Liver (tissue), 9 donors: ENCODE data around the gene FKBP14. TPM values are rescaled to one million over a fixed set of nuclear protein-coding genes. Genes with fewer than 3 reads are reported as not detected.

Source experiments
- DNase-seq: peaks from one replicate; pipeline ENCODE4 v3.0.0-alpha.2; 2017; ENCODE audit warnings: low spot score
- H3K27ac ChIP-seq, 2 donors: one replicate each; pipeline ENCODE4 v1.7.0; 2013; ENCODE audit warnings: inconsistent platforms in 2 of 2, low read length in 2 of 2, control low read depth in 1 of 2, low read depth in 1 of 2, mild to moderate bottlenecking in 1 of 2
- H3K27me3 ChIP-seq, 4 donors: one replicate each; pipeline versions ENCODE4 v1.6.1 to v1.7.0; 2013; ENCODE audit warnings: low read length in 3 of 4, inconsistent platforms in 1 of 4, mild to moderate bottlenecking in 1 of 4, moderate library complexity in 1 of 4; ENCODE audit not compliant: control insufficient read depth in 4 of 4, insufficient read depth in 4 of 4
- H3K36me3 ChIP-seq, 4 donors: one replicate each; pipeline versions ENCODE4 v1.6.1 to v1.7.0; 2013; ENCODE audit warnings: low read length in 3 of 4, mild to moderate bottlenecking in 3 of 4, low read depth in 1 of 4, moderate library complexity in 1 of 4; ENCODE audit not compliant: control insufficient read depth in 4 of 4, insufficient read depth in 3 of 4
- H3K4me1 ChIP-seq, 4 donors: one replicate each; pipeline versions ENCODE4 v1.6.1 to v1.7.0; 2013; ENCODE audit warnings: low read length in 3 of 4, mild to moderate bottlenecking in 3 of 4, moderate library complexity in 1 of 4; ENCODE audit not compliant: control insufficient read depth in 4 of 4, insufficient read depth in 4 of 4
- H3K4me3 ChIP-seq, 3 donors: one replicate each; pipeline versions ENCODE4 v1.6.1 to v1.7.0; 2013; ENCODE audit warnings: low read length in 3 of 3, control low read depth in 1 of 3, low read depth in 1 of 3, mild to moderate bottlenecking in 1 of 3
- H3K9ac ChIP-seq, 2 donors: one replicate each; pipeline ENCODE4 v1.7.0; 2013; ENCODE audit warnings: low read length in 2 of 2, mild to moderate bottlenecking in 2 of 2, moderate library complexity in 2 of 2, control low read depth in 1 of 2, low read depth in 1 of 2
- H3K9me3 ChIP-seq, 4 donors: one replicate each; pipeline versions ENCODE4 v1.6.1 to v1.7.0; 2013; ENCODE audit warnings: low read length in 3 of 4; ENCODE audit not compliant: control insufficient read depth in 4 of 4
- ATF3 ChIP-seq: IDR thresholded peaks from 2 replicates; pipeline ENCODE4 v1.6.1; 2016; ENCODE audit warnings: antibody characterized with exemption
- CTCF ChIP-seq: fragments of 150-350 bp; IDR thresholded peaks from 2 replicates; pipeline ENCODE4 v1.5.1; 2017; ENCODE audit warnings: improper control_type of control experiment, low read depth, low read length; ENCODE audit not compliant: missing input control
- EGR1 ChIP-seq, 2 donors: IDR thresholded peaks; 2 replicates each; pipeline ENCODE4 v1.6.1; 2016 to 2018; ENCODE audit warnings: antibody characterized with exemption in 2 of 2, low read depth in 2 of 2
- FOXA1 ChIP-seq: IDR thresholded peaks from 2 replicates; pipeline ENCODE4 v1.6.1; 2016; ENCODE audit warnings: antibody characterized with exemption
- FOXA2 ChIP-seq: IDR thresholded peaks from 2 replicates; pipeline ENCODE4 v1.6.1; 2016; ENCODE audit warnings: antibody characterized with exemption
- GABPA ChIP-seq, 2 donors: IDR thresholded peaks in 1 of 2; conservative IDR thresholded peaks in 1 of 2; 2 replicates each; pipeline ENCODE4 v1.6.1; 2016; ENCODE audit warnings: antibody characterized with exemption in 2 of 2, mild to moderate bottlenecking in 1 of 2, moderate library complexity in 1 of 2
- HNF4A ChIP-seq, 2 donors: conservative IDR thresholded peaks; 2 replicates each; pipeline ENCODE4 v1.6.1; 2016; ENCODE audit warnings: antibody characterized with exemption in 2 of 2, mild to moderate bottlenecking in 2 of 2
- HNF4G ChIP-seq: IDR thresholded peaks from 2 replicates; pipeline ENCODE4 v1.6.1; 2016; ENCODE audit warnings: antibody characterized with exemption
- JUND ChIP-seq, 2 donors: IDR thresholded peaks; 2 replicates each; pipeline ENCODE4 v1.6.1; 2016; ENCODE audit warnings: antibody characterized with exemption in 2 of 2
- NR2F2 ChIP-seq: IDR thresholded peaks from 2 replicates; pipeline ENCODE4 v1.6.1; 2016; ENCODE audit warnings: antibody characterized with exemption
- RAD21 ChIP-seq, 2 donors: IDR thresholded peaks; 2 replicates each; pipeline ENCODE4 v1.6.1; 2016; ENCODE audit warnings: antibody characterized with exemption in 2 of 2, mild to moderate bottlenecking in 2 of 2
- RXRA ChIP-seq, 2 donors: IDR thresholded peaks; 2 replicates each; pipeline ENCODE4 v1.6.1; 2017 to 2018; ENCODE audit warnings: antibody characterized with exemption in 2 of 2, mild to moderate bottlenecking in 1 of 2
- SP1 ChIP-seq: IDR thresholded peaks from 2 replicates; pipeline ENCODE4 v1.6.1; 2018; ENCODE audit warnings: antibody characterized with exemption, mild to moderate bottlenecking
- TAF1 ChIP-seq: conservative IDR thresholded peaks from 2 replicates; pipeline ENCODE4 v1.6.1; 2016; ENCODE audit warnings: antibody characterized with exemption, mild to moderate bottlenecking
- YY1 ChIP-seq: IDR thresholded peaks from 2 replicates; pipeline ENCODE4 v1.6.1; 2016; ENCODE audit warnings: antibody characterized with exemption, mild to moderate bottlenecking
- WGBS: extraction: QIAGEN DNeasy Blood & Tissue Kit; methylation state at CpG from one replicate; pipeline ENCODE4 v1.1.7; 2013; 5-methylcytosine and 5-hydroxymethylcytosine counted together
- polyA plus RNA-seq, 2 donors: library from polyadenylated mRNA; stranded (reverse) in 1 of 2; unstranded in 1 of 2; fragments of 200-250 nt in 1 of 2; fragments of >200 nt in 1 of 2; fragmentation: Nextera tagmentation in 1 of 2; extraction: Ambion mirVana in 1 of 2; gene quantifications; one replicate each; pipeline versions ENCODE4 v1.2.1 to v1.2.3, GENCODE V29; 2013 to 2015
- total RNA-seq, 2 donors: library from RNA; depleted of rRNA; stranded (reverse); fragments of >200 nt; gene quantifications; one replicate each; pipeline ENCODE4 v1.2.3, GENCODE V29; 2014
- TF ChIP-seq, protein P1 (sequence below): IDR thresholded peaks from 2 replicates; pipeline ENCODE4 v1.6.1; 2016; ENCODE audit warnings: antibody characterized with exemption
- TF ChIP-seq, protein P2 (sequence below): IDR thresholded peaks from 2 replicates; pipeline ENCODE4 v1.6.1; 2016; ENCODE audit warnings: antibody characterized with exemption
- TF ChIP-seq, protein P3 (sequence below): IDR thresholded peaks from 2 replicates; pipeline ENCODE4 v1.6.1; 2016; ENCODE audit warnings: antibody characterized with exemption, mild to moderate bottlenecking
- donor health status: healthy.
- donor health status: healthy.
- donor health status: healthy.
- donor health status: healthy.
- donor health status: healthy.

Gene FKBP14
- total and polyA plus RNA-seq, 4 donors: 2.6 to 6.1 (median 3.5) TPM

- WGBS: 93% methylated on average over 1 of the region's 1 CpG
- DNase-seq: no peak
Measured at GRCh38 chr7:30072735-30073134, 46.2 kb upstream of the FKBP14 start.

More at GRCh38 chr7:30072735-30073134, 46.2 kb upstream of the FKBP14 start:
- Histone ChIP-seq H3K9me3 (no peaks in the 10 kb centered on the region), H3K27ac (no peak overlapping the region), H3K27me3 (no peaks in the 10 kb centered on the region), H3K36me3 (peaks cover 0 to 5% (median under 1%) of the 10 kb centered on the region in 4 donors), H3K4me3 (no peak overlapping the region), H3K9ac (no peak overlapping the region), H3K4me1 (no peaks in the 10 kb centered on the region)
- TF ChIP-seq EGR1 (IDR thresholded peaks at IDR 0.05; ENCODE audit: low read depth in 2 of 2): no peak
- TF ChIP-seq, protein P1, sequence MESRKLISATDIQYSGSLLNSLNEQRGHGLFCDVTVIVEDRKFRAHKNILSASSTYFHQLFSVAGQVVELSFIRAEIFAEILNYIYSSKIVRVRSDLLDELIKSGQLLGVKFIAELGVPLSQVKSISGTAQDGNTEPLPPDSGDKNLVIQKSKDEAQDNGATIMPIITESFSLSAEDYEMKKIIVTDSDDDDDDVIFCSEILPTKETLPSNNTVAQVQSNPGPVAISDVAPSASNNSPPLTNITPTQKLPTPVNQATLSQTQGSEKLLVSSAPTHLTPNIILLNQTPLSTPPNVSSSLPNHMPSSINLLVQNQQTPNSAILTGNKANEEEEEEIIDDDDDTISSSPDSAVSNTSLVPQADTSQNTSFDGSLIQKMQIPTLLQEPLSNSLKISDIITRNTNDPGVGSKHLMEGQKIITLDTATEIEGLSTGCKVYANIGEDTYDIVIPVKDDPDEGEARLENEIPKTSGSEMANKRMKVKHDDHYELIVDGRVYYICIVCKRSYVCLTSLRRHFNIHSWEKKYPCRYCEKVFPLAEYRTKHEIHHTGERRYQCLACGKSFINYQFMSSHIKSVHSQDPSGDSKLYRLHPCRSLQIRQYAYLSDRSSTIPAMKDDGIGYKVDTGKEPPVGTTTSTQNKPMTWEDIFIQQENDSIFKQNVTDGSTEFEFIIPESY: no peak
- TF ChIP-seq TAF1: no peak
- TF ChIP-seq ATF3: no peak
- TF ChIP-seq, protein P2, sequence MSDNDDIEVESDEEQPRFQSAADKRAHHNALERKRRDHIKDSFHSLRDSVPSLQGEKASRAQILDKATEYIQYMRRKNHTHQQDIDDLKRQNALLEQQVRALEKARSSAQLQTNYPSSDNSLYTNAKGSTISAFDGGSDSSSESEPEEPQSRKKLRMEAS: no peak
- no peak for TF ChIP-seq FOXA2
- no peak for TF ChIP-seq CTCF
- no peak for TF ChIP-seq JUND (IDR thresholded peaks at IDR 0.05)
- TF ChIP-seq, protein P3, sequence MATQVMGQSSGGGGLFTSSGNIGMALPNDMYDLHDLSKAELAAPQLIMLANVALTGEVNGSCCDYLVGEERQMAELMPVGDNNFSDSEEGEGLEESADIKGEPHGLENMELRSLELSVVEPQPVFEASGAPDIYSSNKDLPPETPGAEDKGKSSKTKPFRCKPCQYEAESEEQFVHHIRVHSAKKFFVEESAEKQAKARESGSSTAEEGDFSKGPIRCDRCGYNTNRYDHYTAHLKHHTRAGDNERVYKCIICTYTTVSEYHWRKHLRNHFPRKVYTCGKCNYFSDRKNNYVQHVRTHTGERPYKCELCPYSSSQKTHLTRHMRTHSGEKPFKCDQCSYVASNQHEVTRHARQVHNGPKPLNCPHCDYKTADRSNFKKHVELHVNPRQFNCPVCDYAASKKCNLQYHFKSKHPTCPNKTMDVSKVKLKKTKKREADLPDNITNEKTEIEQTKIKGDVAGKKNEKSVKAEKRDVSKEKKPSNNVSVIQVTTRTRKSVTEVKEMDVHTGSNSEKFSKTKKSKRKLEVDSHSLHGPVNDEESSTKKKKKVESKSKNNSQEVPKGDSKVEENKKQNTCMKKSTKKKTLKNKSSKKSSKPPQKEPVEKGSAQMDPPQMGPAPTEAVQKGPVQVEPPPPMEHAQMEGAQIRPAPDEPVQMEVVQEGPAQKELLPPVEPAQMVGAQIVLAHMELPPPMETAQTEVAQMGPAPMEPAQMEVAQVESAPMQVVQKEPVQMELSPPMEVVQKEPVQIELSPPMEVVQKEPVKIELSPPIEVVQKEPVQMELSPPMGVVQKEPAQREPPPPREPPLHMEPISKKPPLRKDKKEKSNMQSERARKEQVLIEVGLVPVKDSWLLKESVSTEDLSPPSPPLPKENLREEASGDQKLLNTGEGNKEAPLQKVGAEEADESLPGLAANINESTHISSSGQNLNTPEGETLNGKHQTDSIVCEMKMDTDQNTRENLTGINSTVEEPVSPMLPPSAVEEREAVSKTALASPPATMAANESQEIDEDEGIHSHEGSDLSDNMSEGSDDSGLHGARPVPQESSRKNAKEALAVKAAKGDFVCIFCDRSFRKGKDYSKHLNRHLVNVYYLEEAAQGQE: no peak
- no peak for TF ChIP-seq RAD21 (IDR thresholded peaks at IDR 0.05)
- TF ChIP-seq YY1: no peak
- no peak for TF ChIP-seq FOXA1
- no peak for TF ChIP-seq RXRA (IDR thresholded peaks at IDR 0.05)
- no peak for TF ChIP-seq GABPA (IDR thresholded peaks at IDR 0.05 in 1 of 2, conservative IDR thresholded peaks at IDR 0.05 in 1 of 2)
- TF ChIP-seq NR2F2: no peak
- TF ChIP-seq HNF4G: no peak
- no peak for TF ChIP-seq HNF4A (conservative IDR thresholded peaks at IDR 0.05)
- no peak for TF ChIP-seq SP1
